HG03135 (cell line): ENCODE measurements around the gene SCAND1.

Source experiments
- ATAC-seq: cut with Tn5 transposase; IDR thresholded peaks from one replicate; pipeline ENCODE4 v1.9.1; 2021; ENCODE audit warnings: mild to moderate bottlenecking, moderate library complexity; ENCODE audit not compliant: unreplicated experiment

SCAND1 gene

GRCh38 chr20:35908007-35908406, 46.3 kb downstream of the SCAND1 start:
- ATAC-seq, result no peak

GRCh38 chr20:35907017-35907701, 47.1 kb downstream of the SCAND1 start:
- ATAC-seq, result no peak

- ATAC-seq, result no peak
Observed at GRCh38 chr20:35904982-35905663, 49.2 kb downstream of the SCAND1 start.

- ATAC-seq, result no peak
Observed at GRCh38 chr20:35903843-35904242, 50.5 kb downstream of the SCAND1 start.
